ENCODE data around the gene ASCL1. TPM values are rescaled to one million over a fixed set of nuclear protein-coding genes. Genes with fewer than 3 reads are reported as not detected.

The ASCL1 gene
- total and polyA plus RNA-seq, 2 of the 13 experiments (the other 11 are each of a cell fraction or from before 2014, with no cell fraction given), result not detected

DNA sequence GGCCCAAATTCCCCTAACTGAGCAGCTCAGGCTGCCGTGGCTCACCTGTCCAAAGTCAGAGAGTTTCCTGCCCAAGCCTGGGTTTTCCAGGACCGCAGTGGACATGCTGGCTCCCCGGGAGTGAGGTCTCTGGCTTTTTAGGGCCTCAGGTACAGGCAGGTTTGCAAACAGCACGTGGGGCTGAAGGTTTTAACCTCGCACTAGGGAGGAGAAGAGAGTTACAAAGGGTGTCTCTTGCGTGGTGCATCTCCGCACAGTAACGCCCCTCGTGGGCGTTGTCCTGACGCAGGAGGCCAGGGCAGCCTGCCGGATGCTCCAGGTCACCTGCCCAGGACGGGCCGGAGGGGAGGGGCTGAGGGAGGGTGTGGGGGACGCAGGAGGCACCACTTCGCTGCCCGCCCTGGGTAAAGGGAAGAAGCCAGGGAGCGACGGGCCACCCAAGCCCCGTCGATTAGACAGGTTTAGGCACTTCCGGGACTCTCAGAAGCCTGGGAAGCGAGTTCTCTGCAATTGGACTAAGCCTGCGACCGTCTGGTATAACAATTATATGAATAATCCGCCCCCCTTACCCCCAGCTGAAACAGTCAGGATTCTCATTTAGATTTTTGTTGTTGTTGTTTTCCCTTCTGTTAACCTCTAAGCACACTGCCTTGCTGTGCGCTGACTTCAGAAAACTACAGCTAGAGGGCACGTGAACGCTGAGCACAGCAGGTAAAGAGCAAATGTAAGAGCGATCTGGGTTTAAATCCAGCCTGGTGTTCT, 40.3 kb upstream of the ASCL1 start, which contains the start of gene PAH (continued):
- TF ChIP-seq PAX8 (CRISPR knock-in tag; IDR thresholded peaks at IDR 0.05; ENCODE audit: borderline replicate concordance) (no peak), ZSCAN25 (CRISPR knock-in tag; IDR thresholded peaks at IDR 0.05) (no peak), ZFP62 (CRISPR knock-in tag; IDR thresholded peaks at IDR 0.05) (no peak), PHB2 (IDR thresholded peaks at IDR 0.05; ENCODE audit: partially characterized antibody) (no peak), ZFP82 (CRISPR knock-in tag; IDR thresholded peaks at IDR 0.05; ENCODE audit: borderline replicate concordance) (no peak), ZNF792 (CRISPR knock-in tag; IDR thresholded peaks at IDR 0.05) (peak; percentile 14; the same call in 1 of the 2 replicates), RBM22 (optimal IDR thresholded peaks at IDR 0.05; ENCODE audit: low read length) (no peak), ATF7-NPFF (CRISPR knock-in tag; IDR thresholded peaks at IDR 0.05; ENCODE audit: low read depth) (peak; percentile 74; the same call in 1 of the 2 replicates), PCBP1 (IDR thresholded peaks at IDR 0.05; ENCODE audit: borderline replicate concordance, low read depth, low read length) (0 out of 2 replicates have a peak, but pooled peaks have one; percentile 60), ZNF550 (CRISPR knock-in tag; IDR thresholded peaks at IDR 0.05; ENCODE audit: borderline replicate concordance) (0 out of 2 replicates have a peak, but pooled peaks have one; percentile 51), EED (CRISPR knock-in tag; IDR thresholded peaks at IDR 0.05) (peak; percentile 64; the same call in 1 of the 2 replicates), ZNF552 (CRISPR knock-in tag; IDR thresholded peaks at IDR 0.05; ENCODE audit: borderline replicate concordance) (peak; percentile 85), SETDB1 (CRISPR knock-in tag; IDR thresholded peaks at IDR 0.05; ENCODE audit: borderline replicate concordance) (no peak), SOX5 (CRISPR knock-in tag; IDR thresholded peaks at IDR 0.05; ENCODE audit: borderline replicate concordance) (peak; percentile 61; the same call in 1 of the 2 replicates), KAT7 (CRISPR knock-in tag; IDR thresholded peaks at IDR 0.05; ENCODE audit: borderline replicate concordance) (0 out of 2 replicates have a peak, but pooled peaks have one; percentile 20)
- TF ChIP-seq, protein P1, sequence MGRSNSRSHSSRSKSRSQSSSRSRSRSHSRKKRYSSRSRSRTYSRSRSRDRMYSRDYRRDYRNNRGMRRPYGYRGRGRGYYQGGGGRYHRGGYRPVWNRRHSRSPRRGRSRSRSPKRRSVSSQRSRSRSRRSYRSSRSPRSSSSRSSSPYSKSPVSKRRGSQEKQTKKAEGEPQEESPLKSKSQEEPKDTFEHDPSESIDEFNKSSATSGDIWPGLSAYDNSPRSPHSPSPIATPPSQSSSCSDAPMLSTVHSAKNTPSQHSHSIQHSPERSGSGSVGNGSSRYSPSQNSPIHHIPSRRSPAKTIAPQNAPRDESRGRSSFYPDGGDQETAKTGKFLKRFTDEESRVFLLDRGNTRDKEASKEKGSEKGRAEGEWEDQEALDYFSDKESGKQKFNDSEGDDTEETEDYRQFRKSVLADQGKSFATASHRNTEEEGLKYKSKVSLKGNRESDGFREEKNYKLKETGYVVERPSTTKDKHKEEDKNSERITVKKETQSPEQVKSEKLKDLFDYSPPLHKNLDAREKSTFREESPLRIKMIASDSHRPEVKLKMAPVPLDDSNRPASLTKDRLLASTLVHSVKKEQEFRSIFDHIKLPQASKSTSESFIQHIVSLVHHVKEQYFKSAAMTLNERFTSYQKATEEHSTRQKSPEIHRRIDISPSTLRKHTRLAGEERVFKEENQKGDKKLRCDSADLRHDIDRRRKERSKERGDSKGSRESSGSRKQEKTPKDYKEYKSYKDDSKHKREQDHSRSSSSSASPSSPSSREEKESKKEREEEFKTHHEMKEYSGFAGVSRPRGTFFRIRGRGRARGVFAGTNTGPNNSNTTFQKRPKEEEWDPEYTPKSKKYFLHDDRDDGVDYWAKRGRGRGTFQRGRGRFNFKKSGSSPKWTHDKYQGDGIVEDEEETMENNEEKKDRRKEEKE (IDR thresholded peaks at IDR 0.05), result no peak
- TF ChIP-seq, protein P2, sequence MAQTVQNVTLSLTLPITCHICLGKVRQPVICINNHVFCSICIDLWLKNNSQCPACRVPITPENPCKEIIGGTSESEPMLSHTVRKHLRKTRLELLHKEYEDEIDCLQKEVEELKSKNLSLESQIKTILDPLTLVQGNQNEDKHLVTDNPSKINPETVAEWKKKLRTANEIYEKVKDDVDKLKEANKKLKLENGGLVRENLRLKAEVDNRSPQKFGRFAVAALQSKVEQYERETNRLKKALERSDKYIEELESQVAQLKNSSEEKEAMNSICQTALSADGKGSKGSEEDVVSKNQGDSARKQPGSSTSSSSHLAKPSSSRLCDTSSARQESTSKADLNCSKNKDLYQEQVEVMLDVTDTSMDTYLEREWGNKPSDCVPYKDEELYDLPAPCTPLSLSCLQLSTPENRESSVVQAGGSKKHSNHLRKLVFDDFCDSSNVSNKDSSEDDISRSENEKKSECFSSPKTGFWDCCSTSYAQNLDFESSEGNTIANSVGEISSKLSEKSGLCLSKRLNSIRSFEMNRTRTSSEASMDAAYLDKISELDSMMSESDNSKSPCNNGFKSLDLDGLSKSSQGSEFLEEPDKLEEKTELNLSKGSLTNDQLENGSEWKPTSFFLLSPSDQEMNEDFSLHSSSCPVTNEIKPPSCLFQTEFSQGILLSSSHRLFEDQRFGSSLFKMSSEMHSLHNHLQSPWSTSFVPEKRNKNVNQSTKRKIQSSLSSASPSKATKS (CRISPR knock-in tag; IDR thresholded peaks at IDR 0.05), result no peak
- TF ChIP-seq, protein P3, sequence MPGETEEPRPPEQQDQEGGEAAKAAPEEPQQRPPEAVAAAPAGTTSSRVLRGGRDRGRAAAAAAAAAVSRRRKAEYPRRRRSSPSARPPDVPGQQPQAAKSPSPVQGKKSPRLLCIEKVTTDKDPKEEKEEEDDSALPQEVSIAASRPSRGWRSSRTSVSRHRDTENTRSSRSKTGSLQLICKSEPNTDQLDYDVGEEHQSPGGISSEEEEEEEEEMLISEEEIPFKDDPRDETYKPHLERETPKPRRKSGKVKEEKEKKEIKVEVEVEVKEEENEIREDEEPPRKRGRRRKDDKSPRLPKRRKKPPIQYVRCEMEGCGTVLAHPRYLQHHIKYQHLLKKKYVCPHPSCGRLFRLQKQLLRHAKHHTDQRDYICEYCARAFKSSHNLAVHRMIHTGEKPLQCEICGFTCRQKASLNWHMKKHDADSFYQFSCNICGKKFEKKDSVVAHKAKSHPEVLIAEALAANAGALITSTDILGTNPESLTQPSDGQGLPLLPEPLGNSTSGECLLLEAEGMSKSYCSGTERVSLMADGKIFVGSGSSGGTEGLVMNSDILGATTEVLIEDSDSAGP (CRISPR knock-in tag; IDR thresholded peaks at IDR 0.05; ENCODE audit: borderline replicate concordance), result peak; percentile 92
- TF ChIP-seq, protein P4, sequence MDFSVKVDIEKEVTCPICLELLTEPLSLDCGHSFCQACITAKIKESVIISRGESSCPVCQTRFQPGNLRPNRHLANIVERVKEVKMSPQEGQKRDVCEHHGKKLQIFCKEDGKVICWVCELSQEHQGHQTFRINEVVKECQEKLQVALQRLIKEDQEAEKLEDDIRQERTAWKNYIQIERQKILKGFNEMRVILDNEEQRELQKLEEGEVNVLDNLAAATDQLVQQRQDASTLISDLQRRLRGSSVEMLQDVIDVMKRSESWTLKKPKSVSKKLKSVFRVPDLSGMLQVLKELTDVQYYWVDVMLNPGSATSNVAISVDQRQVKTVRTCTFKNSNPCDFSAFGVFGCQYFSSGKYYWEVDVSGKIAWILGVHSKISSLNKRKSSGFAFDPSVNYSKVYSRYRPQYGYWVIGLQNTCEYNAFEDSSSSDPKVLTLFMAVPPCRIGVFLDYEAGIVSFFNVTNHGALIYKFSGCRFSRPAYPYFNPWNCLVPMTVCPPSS (IDR thresholded peaks at IDR 0.05), result no peak
- TF ChIP-seq, protein P5, sequence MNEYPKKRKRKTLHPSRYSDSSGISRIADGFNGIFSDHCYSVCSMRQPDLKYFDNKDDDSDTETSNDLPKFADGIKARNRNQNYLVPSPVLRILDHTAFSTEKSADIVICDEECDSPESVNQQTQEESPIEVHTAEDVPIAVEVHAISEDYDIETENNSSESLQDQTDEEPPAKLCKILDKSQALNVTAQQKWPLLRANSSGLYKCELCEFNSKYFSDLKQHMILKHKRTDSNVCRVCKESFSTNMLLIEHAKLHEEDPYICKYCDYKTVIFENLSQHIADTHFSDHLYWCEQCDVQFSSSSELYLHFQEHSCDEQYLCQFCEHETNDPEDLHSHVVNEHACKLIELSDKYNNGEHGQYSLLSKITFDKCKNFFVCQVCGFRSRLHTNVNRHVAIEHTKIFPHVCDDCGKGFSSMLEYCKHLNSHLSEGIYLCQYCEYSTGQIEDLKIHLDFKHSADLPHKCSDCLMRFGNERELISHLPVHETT (CRISPR knock-in tag; conservative IDR thresholded peaks at IDR 0.05), result 0 out of 2 replicates have a peak, but pooled peaks have one; percentile 32

Data from HepG2 (cell line).